Measurements from ENCODE around the gene GEMIN5.

GEMIN5 gene

DNA sequence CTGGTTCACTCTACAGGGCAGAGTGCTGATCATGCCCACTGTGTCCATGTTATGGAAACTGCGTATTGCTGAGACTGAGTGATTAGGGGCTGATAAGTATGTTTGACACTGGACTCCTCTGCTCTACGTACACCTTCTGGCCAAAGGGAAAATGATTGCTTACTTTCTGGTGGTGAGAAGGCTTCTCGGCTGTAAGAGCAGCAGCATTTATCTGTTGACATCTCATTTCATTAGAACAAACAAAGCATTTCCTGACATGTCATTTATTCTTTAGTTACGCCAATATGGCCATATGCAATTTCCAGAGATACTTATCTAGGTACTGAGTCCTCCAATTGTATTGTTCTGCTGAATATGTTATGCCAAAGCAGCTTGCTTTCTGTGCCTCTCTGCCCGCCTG lies 93.2 kb downstream of the GEMIN5 start:
- DNase-seq: no peak

DNA sequence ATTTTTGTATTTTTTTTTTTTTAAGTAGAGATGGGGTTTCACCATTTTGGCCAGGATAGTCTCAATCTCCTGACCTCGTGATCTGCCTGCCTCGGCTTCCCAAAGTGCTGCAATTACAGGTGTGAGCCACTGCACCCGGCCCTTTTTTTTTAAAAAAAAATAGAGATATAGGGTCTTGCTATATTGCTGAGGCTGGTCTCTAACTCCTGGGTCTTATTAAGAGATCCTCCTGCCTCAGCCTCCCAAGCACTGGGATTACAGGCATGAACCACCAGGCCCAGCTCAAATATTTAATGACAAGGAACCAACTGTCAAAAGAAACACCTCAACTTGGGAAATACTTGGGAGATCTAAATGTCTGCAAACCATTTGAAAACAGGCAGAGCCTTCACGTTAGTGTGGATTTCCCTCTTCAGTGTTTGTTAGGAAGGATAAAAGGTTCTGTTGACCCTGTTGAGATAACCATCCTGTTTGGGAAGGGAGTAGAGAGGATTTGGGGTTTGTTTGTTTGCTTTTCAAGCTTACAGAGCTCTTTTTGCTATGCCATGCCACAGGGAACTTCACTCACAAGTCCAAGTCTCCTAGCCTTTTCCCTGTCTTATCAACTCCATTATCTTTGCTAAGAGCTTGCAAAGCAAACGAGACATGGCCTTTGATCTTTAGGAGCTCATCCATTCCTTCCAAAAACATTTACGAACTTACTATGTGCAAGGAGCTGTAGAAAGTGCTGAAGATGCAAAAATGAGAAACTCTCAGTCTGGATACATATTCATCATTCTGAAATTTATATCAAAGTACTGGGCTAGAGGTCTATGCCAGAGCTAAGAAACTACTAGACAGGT lies 95.1 kb downstream of the GEMIN5 start:
- no peak for DNase-seq

DNA sequence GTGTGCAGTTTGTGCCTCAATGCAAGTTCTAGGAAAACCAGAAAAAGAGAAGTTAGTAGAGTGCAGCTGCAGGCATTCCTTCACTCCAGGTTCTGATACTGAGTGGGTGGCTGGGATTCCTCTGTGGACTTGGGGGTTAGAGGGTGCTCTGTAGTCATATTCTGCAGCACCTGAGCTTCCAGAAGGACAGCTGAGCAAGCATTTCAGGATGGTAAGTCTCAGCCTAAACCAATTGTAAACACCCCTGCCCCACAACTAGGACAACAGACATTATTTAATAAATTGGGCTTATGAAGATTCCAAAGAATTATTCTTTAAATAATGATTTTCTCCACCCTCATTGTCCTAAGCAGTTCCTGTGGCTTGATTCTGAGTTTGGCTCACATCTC lies 96.7 kb downstream of the GEMIN5 start:
- DNase-seq: no peak

DNA sequence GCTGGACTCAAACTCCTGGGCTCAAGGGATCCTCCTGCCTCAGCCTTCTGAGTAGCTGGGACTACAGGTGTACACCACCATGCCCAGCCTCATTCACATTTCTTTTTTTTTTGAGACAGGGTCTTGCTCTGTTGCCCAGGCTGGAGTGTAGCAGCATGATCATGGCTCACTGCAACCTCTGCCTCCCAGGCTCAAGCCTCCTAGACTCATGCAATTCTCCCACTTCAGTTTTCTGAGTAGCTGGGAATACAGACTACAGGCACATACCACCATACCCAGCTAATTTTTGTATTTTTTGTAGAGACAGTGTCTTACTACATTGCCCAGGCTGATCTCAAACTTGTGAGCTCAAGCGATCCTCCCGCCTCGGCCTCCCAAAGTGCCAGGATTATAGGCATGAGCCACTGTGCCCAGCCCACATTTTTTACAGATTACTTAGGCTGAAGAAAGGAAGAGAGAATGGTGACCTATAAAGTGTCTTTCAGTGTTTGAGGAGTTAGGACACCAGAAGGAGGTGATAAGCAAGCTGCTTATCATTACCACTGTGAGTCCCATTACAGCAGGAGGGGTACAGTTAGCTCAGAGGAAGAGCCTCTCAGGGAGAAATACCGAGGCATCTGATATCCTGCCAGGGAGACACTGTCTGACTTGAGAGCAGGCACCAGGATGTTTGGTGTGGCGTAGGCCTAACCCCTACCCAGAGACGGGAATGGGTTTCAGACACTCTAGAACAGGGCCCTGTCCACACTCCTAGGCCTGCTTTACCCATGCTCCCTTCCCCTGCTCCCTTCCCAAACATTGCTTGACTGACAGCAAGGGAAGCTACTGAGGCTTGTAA lies 97.4 kb downstream of the GEMIN5 start:
- DNase-seq: no peak
